Measurements from ENCODE around the gene DNAH17. TPM values are rescaled to one million over a fixed set of nuclear protein-coding genes. Genes with fewer than 3 reads are reported as not detected.

DNAH17 gene
- total RNA-seq, 1 donor from 2014 or later = not detected

GRCh38 chr17:78403822-78404221, 173.4 kb downstream of the DNAH17 start:
- no peak for DNase-seq (ENCODE audit: low read depth)
- H3K4me3 ChIP-seq (ENCODE audit: low read depth, low read length) = no peak overlapping the region
- no peak for TF ChIP-seq CTCF (conservative IDR thresholded peaks at IDR 0.05; ENCODE audit: low read depth, low read length)

GRCh38 chr17:78401891-78402290, 175.3 kb downstream of the DNAH17 start:
- no peak for TF ChIP-seq CTCF (conservative IDR thresholded peaks at IDR 0.05; ENCODE audit: low read depth, low read length)
- DNase-seq (ENCODE audit: low read depth) = no peak
- H3K4me3 ChIP-seq (ENCODE audit: low read depth, low read length) = no peak overlapping the region

GRCh38 chr17:78401246-78401645, 175.9 kb downstream of the DNAH17 start:
- no peak for TF ChIP-seq CTCF (conservative IDR thresholded peaks at IDR 0.05; ENCODE audit: low read depth, low read length)
- DNase-seq (ENCODE audit: low read depth) = no peak
- H3K4me3 ChIP-seq (ENCODE audit: low read depth, low read length) = no peak overlapping the region

- no peak for TF ChIP-seq CTCF (conservative IDR thresholded peaks at IDR 0.05; ENCODE audit: low read depth, low read length)
- H3K4me3 ChIP-seq (ENCODE audit: low read depth, low read length) = no peak overlapping the region
- no peak for DNase-seq (ENCODE audit: low read depth)
These were observed 176.5 kb downstream of the DNAH17 start for GRCh38 chr17:78400581-78401240.

- no peak for DNase-seq (ENCODE audit: low read depth)
- no peak overlapping the region for H3K4me3 ChIP-seq (ENCODE audit: low read depth, low read length)
- TF ChIP-seq CTCF (conservative IDR thresholded peaks at IDR 0.05; ENCODE audit: low read depth, low read length) = no peak
These were observed 177.5 kb downstream of the DNAH17 start for GRCh38 chr17:78399693-78400144.

GRCh38 chr17:78399028-78399692, 178.0 kb downstream of the DNAH17 start:
- no peak overlapping the region for H3K4me3 ChIP-seq (ENCODE audit: low read depth, low read length)
- TF ChIP-seq CTCF (conservative IDR thresholded peaks at IDR 0.05; ENCODE audit: low read depth, low read length) = no peak
- DNase-seq (ENCODE audit: low read depth) = no peak

- TF ChIP-seq CTCF (conservative IDR thresholded peaks at IDR 0.05; ENCODE audit: low read depth, low read length) = no peak
- no peak for DNase-seq (ENCODE audit: low read depth)
- no peak overlapping the region for H3K4me3 ChIP-seq (ENCODE audit: low read depth, low read length)
These were observed 178.8 kb downstream of the DNAH17 start for GRCh38 chr17:78398390-78398789.
